ENCODE data around the gene PCBD1. TPM values are rescaled to one million over a fixed set of nuclear protein-coding genes. Genes with fewer than 3 reads are reported as not detected.

Gene PCBD1
- total RNA-seq, 1 donor from 2014 or later = 36.8 TPM

- Histone ChIP-seq H3K36me3 (no peaks in the 10 kb centered on the region), H3K9me3 (no peaks in the 10 kb centered on the region), H3K4me1 (no peaks in the 10 kb centered on the region), H3K27ac (no peak overlapping the region), H3K27me3 (no peaks in the 10 kb centered on the region), H3K4me3 (no peak overlapping the region)
- TF ChIP-seq POLR2A (IDR thresholded peaks at IDR 0.05) (no peak), POLR2AphosphoS5 (IDR thresholded peaks at IDR 0.05; ENCODE audit: insufficient read depth in 1 of 2, low read depth in 1 of 2) (no peak), CTCF (IDR thresholded peaks at IDR 0.05) (no peak)
- intact Hi-C loops (cut with DNase I) = no loop called here
- DNase-seq (ENCODE audit: extremely low spot score in 2 of 2) = no peak
These were observed 17.8 kb upstream of the PCBD1 start for GRCh38 chr10:70906031-70906783.

DNA sequence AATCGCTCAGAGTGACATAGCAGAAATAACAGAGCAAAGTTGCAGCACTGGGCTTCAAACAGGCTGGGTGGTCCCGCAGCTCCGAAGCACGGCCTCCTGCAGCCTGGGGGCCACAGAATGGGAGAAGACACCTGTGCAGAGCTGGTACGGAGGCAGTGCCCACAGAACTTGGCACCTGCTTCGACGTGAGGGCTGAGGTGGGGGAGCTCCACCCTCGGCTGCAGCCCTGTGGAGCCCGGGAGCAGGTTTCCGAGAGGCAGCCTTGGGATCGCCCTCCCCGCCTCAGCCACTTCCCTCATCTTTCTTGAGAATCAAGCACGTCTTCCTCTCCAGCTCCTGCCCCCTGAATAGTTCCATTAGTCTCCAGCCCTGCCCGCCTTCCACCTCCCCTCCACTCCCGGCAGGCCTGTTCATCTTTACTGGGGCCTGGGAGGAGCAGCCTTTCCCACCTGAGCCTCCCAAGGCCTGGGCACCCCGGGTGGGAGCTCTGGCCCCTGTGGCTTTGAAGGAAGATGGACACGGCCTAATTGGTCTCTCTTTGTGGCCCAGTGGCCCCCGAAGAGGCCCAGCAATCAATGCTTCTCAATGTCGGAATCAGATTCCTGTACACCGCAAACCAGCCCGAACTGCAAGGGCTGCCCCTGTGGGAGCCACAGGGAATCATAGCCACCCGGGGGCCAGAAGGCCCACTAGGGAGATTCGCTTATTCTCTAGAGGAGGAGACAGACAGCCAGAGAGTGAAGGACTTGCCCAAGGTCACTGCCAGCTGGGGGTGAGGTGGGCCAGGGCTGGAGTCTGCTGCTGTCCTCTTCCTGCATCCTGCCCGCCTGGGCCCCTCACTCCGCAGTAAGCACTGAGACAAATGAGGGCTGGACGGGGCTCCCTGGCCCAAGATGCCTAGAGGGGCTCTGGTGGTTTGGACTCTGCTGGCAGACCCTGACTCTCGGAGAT, 17.0 kb upstream of the PCBD1 start:
- intact Hi-C loops (cut with DNase I) = no loop called here
- Histone ChIP-seq H3K27ac (no peak overlapping the region), H3K36me3 (no peaks in the 10 kb centered on the region), H3K4me3 (no peak overlapping the region), H3K27me3 (no peaks in the 10 kb centered on the region), H3K4me1 (no peaks in the 10 kb centered on the region), H3K9me3 (no peaks in the 10 kb centered on the region)
- no peak for TF ChIP-seq CTCF (IDR thresholded peaks at IDR 0.05)
- no peak for TF ChIP-seq POLR2AphosphoS5 (IDR thresholded peaks at IDR 0.05; ENCODE audit: insufficient read depth in 1 of 2, low read depth in 1 of 2)
- no peak for DNase-seq (ENCODE audit: extremely low spot score in 2 of 2)

DNA sequence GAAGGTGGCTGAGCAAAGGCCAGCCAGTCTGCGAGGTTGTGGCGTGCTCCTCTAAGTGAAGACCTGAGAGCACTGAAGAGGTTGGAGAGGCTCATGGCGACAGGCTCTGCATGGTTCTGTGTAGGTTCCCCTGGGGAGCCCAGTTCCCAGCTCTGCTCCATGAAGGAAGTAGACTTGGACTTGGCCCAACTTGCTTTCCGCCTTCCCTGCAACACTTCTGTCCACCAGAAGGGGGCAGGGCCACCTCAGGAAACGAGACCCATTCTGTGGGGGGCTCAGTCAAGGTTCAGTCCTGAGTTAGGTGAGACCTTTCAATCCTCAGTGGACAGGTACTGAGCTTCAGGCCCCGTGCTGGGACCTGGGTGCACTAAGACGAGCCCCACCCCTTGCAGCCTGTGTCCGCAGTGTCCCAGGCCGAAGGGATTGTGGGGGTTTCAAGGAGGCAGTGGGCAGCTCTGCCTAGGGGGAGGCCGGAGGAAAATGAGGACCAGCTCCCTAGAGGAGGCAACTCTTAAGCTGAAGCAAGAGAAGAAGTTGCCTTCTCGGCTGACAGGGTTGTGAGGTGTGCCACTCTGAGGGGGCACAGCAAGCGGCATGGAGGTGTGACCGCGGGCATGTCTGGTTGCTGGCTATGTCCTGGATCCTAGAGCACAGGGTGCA, 15.0 kb upstream of the PCBD1 start:
- H3K4me1 ChIP-seq = no peaks in the 10 kb centered on the region
- TF ChIP-seq CTCF (IDR thresholded peaks at IDR 0.05) = peak; percentile 49 to 64 (median 59)
- TF ChIP-seq POLR2AphosphoS5 (IDR thresholded peaks at IDR 0.05; ENCODE audit: insufficient read depth in 1 of 2, low read depth in 1 of 2) = no peak
- H3K9me3 ChIP-seq = no peaks in the 10 kb centered on the region
- H3K4me3 ChIP-seq = no peak overlapping the region
- H3K27ac ChIP-seq = no peak overlapping the region
- H3K27me3 ChIP-seq = no peaks in the 10 kb centered on the region
- intact Hi-C loops (cut with DNase I) = no loop called here
- no peak for DNase-seq (ENCODE audit: extremely low spot score in 2 of 2)
- H3K36me3 ChIP-seq = no peaks in the 10 kb centered on the region

- Histone ChIP-seq H3K27me3 (no peaks in the 10 kb centered on the region), H3K4me3 (no peak overlapping the region), H3K27ac (no peak overlapping the region), H3K4me1 (no peaks in the 10 kb centered on the region), H3K9me3 (no peaks in the 10 kb centered on the region), H3K36me3 (no peaks in the 10 kb centered on the region)
- no peak for DNase-seq (ENCODE audit: extremely low spot score in 2 of 2)
- TF ChIP-seq POLR2AphosphoS5 (IDR thresholded peaks at IDR 0.05; ENCODE audit: insufficient read depth in 1 of 2, low read depth in 1 of 2) (no peak), CTCF (IDR thresholded peaks at IDR 0.05) (no peak), POLR2A (IDR thresholded peaks at IDR 0.05) (no peak)
- intact Hi-C loops (cut with DNase I) = no loop called here
These were observed 14.4 kb upstream of the PCBD1 start for GRCh38 chr10:70902661-70903261.

Data from vagina (tissue), 2 donors.